NCI-H2029 treated with DMSO at 0.1 percent for 48 hours (cell line): ENCODE data around the gene EXOC6.

ENCODE experiments used
- DNase-seq: peaks from one replicate; lab custom pipeline; 2025; lab: John Stamatoyannopoulos, UW

EXOC6 gene, protein sequence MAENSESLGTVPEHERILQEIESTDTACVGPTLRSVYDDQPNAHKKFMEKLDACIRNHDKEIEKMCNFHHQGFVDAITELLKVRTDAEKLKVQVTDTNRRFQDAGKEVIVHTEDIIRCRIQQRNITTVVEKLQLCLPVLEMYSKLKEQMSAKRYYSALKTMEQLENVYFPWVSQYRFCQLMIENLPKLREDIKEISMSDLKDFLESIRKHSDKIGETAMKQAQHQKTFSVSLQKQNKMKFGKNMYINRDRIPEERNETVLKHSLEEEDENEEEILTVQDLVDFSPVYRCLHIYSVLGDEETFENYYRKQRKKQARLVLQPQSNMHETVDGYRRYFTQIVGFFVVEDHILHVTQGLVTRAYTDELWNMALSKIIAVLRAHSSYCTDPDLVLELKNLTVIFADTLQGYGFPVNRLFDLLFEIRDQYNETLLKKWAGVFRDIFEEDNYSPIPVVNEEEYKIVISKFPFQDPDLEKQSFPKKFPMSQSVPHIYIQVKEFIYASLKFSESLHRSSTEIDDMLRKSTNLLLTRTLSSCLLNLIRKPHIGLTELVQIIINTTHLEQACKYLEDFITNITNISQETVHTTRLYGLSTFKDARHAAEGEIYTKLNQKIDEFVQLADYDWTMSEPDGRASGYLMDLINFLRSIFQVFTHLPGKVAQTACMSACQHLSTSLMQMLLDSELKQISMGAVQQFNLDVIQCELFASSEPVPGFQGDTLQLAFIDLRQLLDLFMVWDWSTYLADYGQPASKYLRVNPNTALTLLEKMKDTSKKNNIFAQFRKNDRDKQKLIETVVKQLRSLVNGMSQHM

DNA sequence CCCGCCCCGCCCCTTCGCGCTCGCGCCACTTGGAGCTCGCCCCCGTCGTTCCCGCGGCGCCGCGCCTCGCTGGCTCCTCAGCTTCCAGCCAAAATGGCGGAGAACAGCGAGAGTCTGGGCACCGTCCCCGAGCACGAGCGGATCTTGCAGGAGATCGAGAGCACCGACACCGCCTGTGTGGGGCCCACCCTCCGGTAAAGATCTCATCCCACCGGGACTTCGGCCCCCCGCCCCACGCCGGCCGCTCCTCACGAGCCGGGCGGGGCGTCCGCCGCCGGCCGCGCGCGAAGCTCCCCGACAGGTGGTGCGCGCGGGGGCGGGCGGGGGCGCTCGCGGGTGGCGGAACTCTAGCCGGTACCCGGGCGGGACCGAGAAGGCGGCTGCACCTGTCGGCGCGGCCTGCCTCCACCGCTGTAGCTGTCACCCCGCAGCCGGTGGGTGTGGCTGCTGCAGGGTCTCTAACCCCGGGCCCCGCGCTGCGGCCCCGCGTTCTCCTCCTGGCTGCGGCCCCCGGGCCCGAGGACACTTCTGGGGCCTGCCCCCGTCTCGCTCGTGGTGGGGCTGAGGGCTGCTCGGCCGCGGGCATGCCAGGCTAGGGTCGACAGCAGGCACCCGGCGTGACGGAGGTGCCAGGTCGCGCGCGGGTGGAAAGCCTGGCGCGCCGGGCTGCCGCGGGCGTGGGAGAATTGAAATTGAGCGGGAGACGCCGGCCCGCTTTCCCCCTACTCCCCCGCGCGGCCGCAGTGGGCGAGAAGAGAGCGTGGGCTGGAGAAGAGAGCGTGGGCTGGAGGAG is at the start of gene EXOC6:
Gene EXOC6, plus strand, starts transcription at position 80 of the 793 bp plus-strand sequence. Its CDS starts 14 bp downstream, at position 94.
- DNase-seq = no peak

DNA sequence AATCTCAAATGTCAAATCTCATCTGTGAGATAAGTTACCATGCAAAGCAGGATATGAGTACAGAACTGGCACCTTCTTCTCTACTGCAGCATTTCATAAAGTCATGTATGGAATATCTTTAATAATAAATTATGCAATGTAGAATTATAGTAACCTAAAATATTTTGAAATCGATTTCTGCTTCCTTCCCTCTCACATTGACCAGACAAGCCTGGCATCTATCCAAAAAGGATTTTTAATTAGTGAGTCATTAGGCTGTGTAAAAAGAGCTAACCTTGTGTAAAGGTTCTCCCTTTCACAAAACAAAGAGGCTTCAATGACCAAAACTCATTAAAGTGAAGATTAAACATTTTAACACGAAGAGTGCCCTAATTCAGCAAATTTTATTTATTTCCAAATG is 48.8 kb upstream of the EXOC6 start:
- no peak for DNase-seq

DNA sequence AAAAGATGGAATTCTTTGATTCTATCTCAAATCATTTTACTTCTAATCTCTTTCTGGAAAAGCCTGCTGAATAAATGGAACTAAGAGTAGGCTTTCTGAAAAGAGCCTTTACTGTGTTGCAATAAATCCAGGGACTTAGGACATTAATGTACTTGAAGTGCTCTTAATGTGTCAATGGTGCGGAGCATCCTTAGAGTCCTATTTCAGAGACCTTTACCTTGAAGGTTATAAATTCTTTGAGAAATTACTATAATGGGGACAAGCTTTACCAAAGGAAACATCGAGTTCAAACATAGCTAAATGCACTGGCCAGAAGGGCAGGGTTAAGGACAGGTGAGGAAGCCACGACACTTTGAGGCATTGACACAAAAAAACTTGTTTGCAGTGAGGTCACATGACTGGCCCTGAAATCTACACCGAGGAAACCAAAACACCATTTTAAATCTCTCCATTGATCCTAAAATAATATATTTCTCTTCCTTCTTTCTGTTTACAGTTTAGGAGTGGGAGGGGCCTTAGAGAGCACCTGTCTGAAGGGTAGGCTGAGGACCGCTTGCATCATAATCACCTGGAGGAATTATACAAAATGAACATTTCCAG is 48.1 kb upstream of the EXOC6 start:
- DNase-seq = peak; percentile 6

DNA sequence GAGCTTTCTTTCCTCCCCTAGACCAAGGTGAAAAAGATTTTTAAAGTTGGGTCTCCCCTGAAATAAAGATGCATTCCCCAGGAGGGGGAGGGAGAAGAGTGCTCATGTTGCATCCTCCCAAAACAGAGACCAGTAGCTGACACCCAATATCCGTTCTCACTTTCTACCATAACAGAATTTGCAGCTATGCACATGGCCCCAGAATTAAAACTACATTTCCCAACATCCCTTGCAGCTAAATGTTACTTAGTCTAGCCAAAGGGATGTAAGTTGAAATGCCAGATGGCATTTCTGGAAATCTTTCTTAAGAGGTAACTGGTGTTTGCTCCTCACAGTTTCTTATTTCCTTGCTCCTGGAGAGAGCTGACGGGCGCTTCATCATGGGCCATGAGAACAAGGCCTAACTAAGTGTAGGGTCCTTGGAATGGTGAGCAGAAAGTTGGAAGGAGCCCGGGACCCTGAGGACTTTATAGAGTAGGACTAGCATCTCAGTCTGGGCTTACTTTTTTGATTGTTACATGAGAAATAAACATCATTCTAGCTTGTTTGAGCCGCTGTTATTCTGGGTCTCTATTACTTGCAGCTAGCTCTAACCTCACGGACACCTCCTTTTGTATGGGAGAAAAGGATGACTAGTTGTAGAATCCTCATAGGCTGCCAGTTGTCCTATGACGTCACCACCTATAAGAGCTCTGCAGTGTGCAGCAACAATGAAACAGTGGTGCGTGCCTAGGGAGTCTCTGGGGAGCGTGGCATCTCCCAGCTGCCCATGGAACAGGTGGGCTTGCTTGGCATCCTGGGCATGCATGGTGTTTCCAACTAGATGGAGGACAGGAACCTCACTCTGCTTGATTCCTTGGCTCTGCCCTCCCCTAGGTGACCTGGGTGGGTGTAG is 46.1 kb upstream of the EXOC6 start:
- DNase-seq = no peak

DNA sequence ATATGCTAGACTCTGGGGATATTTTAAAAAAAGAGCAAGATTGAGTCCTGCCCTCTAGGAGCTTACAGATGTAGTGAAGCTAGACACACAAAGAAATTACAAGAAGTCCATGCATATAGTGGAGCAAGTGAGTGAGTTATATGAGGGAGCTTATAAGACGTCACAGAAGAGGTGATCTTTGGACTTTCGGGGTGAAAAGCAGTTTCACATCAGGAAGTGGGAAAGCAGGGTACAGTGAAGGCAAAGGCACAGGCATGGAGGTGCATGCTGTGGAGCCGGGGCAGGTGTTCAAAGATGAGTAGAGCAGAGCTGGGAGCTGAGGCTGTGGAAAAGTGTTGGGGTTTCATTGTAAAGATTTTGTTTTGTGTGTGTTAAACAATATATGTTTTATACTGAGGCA is 38.5 kb upstream of the EXOC6 start:
- DNase-seq = no peak

DNA sequence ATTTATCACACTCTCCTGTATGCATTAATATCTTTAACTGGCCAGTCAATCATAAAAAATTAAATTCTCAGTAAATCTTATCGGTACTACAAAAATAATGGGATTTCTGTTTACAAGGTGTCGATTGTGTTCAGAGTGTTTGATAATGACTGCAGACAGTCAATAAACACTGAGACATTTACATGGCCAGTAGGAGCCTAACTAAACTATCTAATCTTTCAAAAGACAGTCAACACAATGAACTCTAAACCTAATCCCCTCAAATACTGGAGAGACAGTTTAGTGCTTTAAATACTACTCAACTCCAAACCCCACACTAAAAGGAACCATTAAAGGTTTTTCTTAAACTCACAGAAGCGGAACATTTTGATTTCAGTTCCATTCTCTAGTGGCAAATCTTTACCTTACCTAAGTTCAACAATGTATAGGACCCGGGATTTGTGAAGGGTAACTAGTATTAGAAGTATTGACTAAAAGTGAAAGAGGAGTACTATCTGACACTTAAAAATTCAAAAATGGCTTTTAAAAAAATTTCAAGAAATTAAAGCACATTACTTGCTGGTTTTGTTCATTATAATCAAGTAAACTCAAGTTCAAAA is 37.3 kb upstream of the EXOC6 start:
- no peak for DNase-seq

DNA sequence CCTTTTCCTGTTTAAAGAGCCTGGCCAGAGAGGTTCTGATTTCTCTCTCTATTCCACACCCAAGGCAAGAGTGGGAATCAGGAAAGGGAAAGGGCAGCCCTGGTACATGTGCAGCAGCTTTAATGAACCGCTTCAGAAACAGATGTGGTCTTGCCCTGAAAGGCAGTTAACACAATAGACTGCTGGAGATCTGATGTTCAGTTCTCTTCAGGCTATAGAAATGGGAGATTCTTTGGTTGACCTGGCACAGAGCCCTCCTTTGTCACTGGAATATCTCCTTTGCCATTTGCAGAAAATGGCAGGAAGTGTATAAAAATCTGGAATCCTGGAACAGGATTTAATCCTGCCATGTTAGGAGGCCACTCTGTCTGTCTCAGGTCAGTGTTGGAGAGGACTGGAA is 36.3 kb upstream of the EXOC6 start:
- DNase-seq = no peak

DNA sequence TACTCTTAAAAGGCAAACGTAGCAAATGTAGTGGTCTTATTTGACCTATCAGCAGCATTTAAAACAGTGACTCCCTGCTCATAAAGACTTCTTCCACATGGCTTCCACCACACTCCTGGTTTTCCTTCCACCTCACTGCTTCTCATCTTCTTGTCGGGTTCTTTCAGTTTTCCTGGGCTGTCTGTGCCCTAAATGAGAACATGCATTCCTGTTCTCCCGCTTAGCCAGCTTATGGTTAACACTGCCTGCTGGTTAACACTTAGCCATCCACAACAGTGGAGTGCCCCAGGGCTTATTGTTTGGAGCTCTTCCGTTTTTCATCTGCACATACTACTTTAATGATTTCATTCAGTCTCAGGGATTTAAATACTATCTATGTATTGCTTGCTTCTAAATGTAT is 34.3 kb upstream of the EXOC6 start:
- DNase-seq = no peak

DNA sequence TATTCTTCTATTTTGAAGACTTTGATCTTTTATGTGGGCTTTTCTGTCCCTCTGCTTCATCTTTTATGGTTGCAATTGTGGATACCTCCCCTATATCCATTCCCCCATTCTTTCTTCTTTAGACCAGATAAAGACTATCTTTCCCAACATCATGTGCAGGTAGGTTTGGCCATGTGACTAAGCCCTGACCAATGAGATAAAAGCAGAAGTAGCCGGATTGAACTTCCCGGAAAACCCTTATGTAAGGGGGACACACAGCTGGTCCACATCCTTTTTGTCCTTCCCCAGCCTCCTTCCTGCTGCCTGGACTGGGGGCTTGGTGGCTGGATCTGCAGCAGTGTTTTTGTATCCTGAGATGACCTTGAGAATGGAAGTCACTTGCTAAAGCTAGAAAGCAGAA is 33.5 kb upstream of the EXOC6 start:
- DNase-seq = no peak

DNA sequence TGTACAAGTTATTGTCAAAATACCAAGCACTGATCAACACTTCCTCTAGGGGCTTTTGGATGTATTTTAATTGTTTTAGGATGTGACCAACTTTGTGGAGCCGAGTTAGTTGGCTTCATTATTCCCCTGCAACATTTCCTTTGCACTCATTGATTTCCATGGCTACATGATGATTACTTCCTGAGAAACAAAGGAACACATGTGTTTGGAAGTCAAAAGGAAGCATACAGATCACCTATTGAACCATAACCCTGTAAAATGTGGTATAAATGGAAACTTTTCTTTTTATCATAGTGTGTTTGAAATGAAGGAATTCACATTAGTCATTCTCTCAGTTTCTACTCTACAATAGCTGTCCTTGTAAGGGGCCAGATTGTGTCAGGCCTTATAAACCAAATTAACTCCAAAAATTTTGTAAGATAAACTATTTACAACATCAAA is 32.2 kb upstream of the EXOC6 start:
- DNase-seq = no peak

DNA sequence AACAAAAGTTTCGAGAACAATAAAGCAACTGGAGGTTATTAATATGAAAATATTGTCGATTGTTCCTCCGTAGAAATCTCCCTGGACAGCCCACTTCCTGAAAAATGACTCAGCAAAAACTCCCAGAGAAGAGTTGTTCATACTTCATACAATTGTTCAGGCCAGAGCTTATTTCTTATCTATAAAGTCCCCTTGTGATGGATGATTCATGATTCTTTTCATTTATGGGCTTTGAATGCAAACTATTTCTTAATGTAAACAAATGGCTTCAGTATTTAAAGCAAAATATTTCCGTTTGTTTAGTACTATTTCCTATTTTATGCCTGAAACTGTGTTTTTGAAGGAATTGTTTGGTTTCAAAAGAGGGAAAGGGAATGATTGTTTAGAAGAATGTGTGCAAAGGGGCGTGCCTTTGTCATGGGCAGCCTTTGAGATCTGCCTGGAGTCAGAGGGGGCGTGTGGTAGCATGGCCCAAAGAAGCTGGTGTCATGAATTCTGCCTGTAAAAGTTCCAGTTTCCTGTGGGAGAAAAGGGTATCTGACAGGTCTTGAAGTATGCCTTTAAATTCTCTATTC is 26.2 kb upstream of the EXOC6 start:
- DNase-seq = no peak

DNA sequence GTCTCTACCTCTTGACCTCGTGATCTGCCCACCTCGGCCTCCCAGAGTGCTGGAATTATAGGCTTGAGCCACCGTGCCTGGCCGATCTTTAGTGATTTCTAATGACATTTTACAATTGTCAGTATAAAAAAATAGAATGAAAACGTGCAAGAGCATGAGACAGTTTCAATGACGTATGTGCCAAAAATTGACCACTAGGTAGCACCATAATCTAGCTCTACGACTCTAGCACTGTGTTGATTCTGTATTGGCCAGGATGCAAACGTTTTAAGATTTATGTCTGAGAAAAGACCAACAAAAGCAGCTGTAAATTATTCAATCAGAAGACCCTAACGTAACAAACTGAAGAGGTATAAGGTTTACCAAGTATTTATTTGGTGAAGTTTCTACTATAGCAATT is 25.4 kb upstream of the EXOC6 start:
- DNase-seq = no peak

DNA sequence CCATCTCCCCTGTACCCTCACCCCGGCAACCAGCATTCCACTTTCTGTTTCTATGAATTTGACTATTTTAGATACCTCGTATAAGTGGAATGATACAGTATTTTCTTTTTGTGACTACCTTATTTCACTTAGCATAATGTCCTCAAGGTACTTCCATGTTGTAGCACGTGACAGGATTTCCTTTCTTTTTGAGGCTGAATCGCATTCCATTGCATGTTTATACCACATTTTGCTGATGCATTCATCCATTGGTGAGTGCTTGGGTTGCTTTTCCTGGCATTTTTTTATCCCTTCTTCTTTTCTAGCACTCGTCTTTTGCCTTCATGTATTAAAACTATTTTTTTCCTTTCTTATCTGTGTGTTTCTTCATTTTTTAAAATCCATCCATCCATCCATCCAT is 22.3 kb upstream of the EXOC6 start:
- DNase-seq = no peak

DNA sequence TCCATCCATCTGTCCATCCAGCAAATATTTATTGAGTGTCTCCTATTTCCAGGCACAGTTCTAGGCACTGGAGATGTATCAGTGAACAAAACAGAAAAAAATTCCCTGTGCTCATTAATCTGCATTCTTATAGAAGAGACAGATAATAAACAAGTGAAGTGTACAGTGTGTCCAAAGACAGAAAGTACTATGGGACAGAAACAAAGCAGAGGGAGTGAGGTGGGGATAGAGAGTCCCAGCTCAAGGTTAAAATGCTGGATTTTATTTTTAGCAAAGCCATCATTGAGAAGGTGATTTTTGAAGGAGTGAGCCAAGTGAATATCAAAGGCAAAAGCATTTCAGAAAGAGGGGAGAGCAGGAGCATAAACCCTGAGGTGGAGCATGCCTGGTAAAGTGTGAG is 21.8 kb upstream of the EXOC6 start:
- no peak for DNase-seq

DNA sequence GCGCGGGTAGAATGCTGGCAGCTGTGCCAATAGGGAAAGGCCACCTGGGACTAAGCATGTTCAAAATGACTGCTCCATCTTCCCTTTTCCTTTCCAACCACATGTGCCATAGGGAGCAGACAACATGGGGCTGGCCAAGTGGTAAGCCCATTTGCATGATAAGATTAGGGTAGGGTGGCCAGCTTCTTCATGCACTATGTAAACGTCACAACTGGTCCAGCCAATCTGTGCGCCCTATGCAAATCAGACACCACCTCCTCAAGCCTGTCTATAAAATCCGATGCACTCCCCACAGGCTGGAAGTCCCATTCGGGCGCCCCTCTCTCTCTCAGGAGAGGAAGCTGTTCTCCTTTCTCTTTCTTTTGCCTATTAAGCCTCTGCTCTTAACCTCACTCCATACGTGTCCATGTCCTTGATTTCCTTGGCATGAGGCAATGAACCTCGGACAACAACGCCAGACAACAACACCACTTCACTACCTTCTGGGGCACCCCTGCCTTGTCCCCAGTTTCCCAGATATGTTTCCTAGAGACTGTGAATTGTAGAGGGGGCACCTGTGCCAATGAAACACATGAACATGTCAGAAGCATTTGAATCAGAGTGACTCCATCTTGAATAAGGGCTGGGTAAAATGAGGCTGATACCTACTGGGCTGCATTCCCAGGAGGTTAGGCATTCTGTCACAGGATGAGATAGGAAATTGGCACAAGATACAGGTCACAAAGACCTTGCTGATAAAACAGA is 19.1 kb upstream of the EXOC6 start:
- no peak for DNase-seq

DNA sequence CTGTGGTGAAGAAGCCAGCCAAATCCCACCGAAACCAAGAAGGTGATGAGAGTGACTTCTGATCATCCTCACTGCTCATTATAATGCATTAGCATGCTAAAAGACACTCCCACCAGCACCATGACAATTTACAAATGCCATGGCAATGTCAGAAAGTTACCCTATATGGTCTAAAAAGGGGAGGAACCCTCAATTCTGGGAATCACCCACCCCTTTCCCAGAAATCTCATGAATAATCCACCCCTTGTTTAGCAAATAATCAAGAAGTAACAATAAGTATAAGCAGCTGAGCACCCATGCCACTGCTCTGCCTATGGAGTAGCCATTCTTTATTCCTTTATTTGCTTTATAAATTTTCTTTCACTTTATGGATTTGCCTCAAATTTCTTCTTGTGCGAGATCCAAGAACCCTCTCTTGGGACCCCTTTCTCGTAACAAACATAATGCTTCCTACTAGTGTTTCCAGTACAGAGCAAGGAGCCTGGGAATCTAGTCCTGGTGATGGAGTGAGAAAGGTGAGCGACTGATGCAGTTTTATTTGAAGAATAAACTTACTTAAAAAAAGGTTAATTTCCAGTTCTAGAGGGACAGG is 18.4 kb upstream of the EXOC6 start:
- DNase-seq = no peak

DNA sequence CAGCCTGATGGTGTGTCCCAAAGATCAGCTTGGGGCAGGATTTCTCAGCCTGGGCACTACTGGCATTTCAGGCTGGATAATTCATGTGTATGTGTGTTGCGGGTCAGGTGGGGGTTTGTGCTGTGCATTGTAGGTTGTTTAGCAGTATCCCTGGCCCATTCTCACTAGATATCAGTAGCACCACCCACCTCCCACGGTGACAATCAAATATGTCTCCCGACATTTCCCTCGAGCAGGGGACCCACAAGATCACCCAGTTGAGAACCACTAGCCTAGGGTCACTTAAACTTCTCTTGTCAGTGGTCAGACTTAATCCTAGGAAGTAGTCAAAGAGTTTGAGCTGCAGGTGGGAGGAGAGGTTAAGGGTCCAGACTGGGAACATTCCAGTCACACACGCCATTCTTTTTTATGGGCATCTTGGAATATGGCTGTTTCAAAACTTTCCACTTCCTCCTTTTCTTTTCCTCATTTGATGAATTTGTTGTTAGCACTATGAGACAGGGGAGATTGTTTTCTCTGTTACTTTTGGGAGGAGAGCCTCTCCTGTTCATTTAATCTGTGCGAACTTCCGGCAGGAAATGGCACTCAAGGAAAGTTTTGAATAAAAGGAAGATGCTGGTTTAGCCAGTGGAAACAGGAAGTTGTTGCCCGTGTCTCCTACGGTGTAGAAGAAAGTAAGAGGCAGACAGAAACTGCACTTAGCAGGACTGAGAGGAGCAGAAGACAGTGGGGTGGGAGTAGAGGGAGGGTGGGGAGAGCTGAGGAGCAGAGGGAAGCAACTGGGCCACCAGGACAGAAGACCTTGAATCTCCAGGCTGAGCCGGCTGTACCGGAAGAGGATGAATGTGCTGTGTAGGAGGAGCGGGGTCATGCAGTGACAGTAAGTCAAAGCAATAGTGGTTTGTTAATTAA is 17.6 kb upstream of the EXOC6 start:
- DNase-seq = no peak

DNA sequence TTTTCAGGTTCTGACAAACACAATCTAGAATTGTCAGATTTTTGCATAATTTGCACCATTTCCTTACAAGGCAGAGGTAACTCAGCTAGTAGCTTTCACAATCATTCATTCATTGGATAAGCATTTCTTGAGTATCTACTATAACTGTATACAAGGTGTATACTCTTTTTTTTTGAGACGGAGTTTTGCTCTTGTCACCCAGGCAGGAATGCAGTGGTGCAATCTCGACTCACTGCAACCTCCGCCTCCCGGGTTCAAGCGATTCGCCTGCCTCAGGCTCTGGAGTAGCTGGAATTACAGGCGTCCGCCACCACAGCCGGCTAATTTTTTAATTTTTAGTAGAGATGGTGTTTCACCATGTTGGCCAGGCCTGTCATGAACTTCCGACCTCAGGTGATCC is 16.2 kb upstream of the EXOC6 start:
- no peak for DNase-seq
